KBM-7 (cell line): Measurements from ENCODE around the gene NAGPA.

Experiments used
- DNase-seq: peaks from one replicate; pipeline ENCODE4 v3.0.0-alpha.2; 2015
- in situ Hi-C: fragments of 300-500 bp; cut with MboI; formaldehyde crosslinking; loops from 2 replicates; pipeline ENCODE4 v1.14.3; 2020; ENCODE audit warnings: low sequenced_read_pairs, low pct_unique_long_range_greater_than_20kb, mixed read lengths

The NAGPA gene

GRCh38 chr16:5032748-5033167 is 977 bp downstream of the NAGPA start:
- in situ Hi-C loops, result no loop called here
- no peak for DNase-seq

GRCh38 chr16:5031601-5032000 is 2.1 kb downstream of the NAGPA start:
- no peak for DNase-seq
- in situ Hi-C loops, result no loop called here

- in situ Hi-C loops, result no loop called here
Observed at GRCh38 chr16:5030251-5030870, 3.4 kb downstream of the NAGPA start.

GRCh38 chr16:5028950-5029475 is 4.7 kb downstream of the NAGPA start:
- in situ Hi-C loops, result no loop called here
- DNase-seq, result no peak

More at GRCh38 chr16:5030251-5030870, 3.4 kb downstream of the NAGPA start:
- no peak for DNase-seq

GRCh38 chr16:5027575-5028235 is 6.0 kb downstream of the NAGPA start:
- in situ Hi-C loops, result no loop called here
- no peak for DNase-seq

- in situ Hi-C loops, result no loop called here
- no peak for DNase-seq
Observed at GRCh38 chr16:5027086-5027485, 6.6 kb downstream of the NAGPA start.

- no peak for DNase-seq
- in situ Hi-C loops, result no loop called here
Observed at GRCh38 chr16:5026664-5027063, 7.1 kb downstream of the NAGPA start.

GRCh38 chr16:5025171-5025632 is 8.5 kb downstream of the NAGPA start:
- in situ Hi-C loops, result no loop called here
- peak; percentile 32 for DNase-seq

GRCh38 chr16:5024632-5025031 is 9.1 kb downstream of the NAGPA start:
- DNase-seq, result peak; percentile 38
- in situ Hi-C loops, result no loop called here

GRCh38 chr16:5022521-5022920 is 11.2 kb downstream of the NAGPA start:
- no peak for DNase-seq
- in situ Hi-C loops, result no loop called here

- no peak for DNase-seq
- in situ Hi-C loops, result no loop called here
Observed at GRCh38 chr16:5020551-5020950, 13.2 kb downstream of the NAGPA start.

- DNase-seq, result no peak
Observed at GRCh38 chr16:5019775-5020174, 14.0 kb downstream of the NAGPA start.

GRCh38 chr16:5018793-5019192 is 14.9 kb downstream of the NAGPA start:
- in situ Hi-C loops, result no loop called here
- no peak for DNase-seq

More at GRCh38 chr16:5019775-5020174, 14.0 kb downstream of the NAGPA start:
- in situ Hi-C loops, result no loop called here

GRCh38 chr16:5017678-5017969 is 16.1 kb downstream of the NAGPA start:
- DNase-seq, result no peak
- in situ Hi-C loops, result no loop called here

GRCh38 chr16:5016967-5017677 is 16.6 kb downstream of the NAGPA start:
- in situ Hi-C loops, result no loop called here
- no peak for DNase-seq

- DNase-seq, result no peak
- in situ Hi-C loops, result no loop called here
Observed at GRCh38 chr16:5015887-5016286, 17.8 kb downstream of the NAGPA start.

GRCh38 chr16:5015351-5015750 is 18.4 kb downstream of the NAGPA start:
- DNase-seq, result no peak
- in situ Hi-C loops, result no loop called here

- in situ Hi-C loops, result no loop called here
- no peak for DNase-seq
Observed at GRCh38 chr16:5012887-5013286, 20.8 kb downstream of the NAGPA start.

GRCh38 chr16:5011637-5012036 is 22.1 kb downstream of the NAGPA start:
- DNase-seq, result no peak
- in situ Hi-C loops, result no loop called here

GRCh38 chr16:5010576-5011329 is 23.0 kb downstream of the NAGPA start:
- in situ Hi-C loops, result no loop called here
- no peak for DNase-seq
